HEK293 (cell line): Measurements from ENCODE around the gene KRTAP9-8.

Source experiments
- ZBTB11 ChIP-seq: fragments of 450-650 bp; formaldehyde crosslinking; conservative IDR thresholded peaks from 2 replicates; pipeline ENCODE4 v1.5.1; 2016; ENCODE audit warnings: low read depth, missing biosample characterization, missing genetic modification characterization
- ZNF24 ChIP-seq: fragments of 450-650 bp; formaldehyde crosslinking; IDR thresholded peaks from 2 replicates; pipeline ENCODE4 v1.5.1; 2016; ENCODE audit warnings: missing biosample characterization, missing genetic modification characterization
- TF ChIP-seq, protein P1 (sequence below): fragments of 450-650 bp; formaldehyde crosslinking; IDR thresholded peaks from 2 replicates; pipeline ENCODE4 v1.5.1; 2016; ENCODE audit warnings: missing biosample characterization, missing genetic modification characterization
- TF ChIP-seq, protein P2 (sequence below): sonication (generic); formaldehyde crosslinking; IDR thresholded peaks from 2 replicates; pipeline ENCODE4 v1.8.1; 2022; ENCODE audit warnings: mild to moderate bottlenecking, moderate library complexity, missing genetic modification reagents

DNA sequence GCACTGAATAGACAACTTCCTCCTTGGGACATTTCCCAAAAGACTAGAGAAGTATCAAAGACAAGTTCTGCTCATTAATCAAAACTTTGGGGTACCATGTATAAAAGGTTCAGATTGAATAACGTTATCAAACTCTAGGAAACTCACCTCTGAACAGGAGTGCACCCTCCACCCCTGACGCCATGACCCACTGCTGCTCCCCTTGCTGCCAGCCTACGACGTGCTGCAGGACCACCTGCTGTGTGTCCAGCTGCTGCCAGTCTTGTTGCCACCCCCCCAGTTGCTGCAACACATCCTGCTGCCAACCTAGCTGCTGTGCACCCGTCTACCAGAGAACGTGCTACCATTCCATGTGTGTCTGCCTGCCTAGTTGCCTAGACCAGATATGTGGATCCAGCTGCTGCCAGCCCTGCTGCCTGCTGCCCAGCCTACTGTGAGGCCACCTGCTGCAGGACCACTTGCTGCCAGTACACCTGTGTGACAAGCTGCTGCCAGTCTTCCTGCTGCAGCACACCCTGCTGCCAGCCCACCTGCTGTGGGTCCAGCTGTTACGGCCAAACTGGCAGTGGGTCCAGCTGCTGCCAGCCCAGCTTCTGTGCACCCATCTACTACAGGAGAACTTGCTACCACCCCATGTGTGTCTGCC is 25.2 kb upstream of the KRTAP9-8 start:
- TF ChIP-seq ZNF24 (tag by site-specific recombination): no peak
- TF ChIP-seq, protein P1, sequence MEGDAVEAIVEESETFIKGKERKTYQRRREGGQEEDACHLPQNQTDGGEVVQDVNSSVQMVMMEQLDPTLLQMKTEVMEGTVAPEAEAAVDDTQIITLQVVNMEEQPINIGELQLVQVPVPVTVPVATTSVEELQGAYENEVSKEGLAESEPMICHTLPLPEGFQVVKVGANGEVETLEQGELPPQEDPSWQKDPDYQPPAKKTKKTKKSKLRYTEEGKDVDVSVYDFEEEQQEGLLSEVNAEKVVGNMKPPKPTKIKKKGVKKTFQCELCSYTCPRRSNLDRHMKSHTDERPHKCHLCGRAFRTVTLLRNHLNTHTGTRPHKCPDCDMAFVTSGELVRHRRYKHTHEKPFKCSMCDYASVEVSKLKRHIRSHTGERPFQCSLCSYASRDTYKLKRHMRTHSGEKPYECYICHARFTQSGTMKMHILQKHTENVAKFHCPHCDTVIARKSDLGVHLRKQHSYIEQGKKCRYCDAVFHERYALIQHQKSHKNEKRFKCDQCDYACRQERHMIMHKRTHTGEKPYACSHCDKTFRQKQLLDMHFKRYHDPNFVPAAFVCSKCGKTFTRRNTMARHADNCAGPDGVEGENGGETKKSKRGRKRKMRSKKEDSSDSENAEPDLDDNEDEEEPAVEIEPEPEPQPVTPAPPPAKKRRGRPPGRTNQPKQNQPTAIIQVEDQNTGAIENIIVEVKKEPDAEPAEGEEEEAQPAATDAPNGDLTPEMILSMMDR (tag by site-specific recombination): no peak
- no peak for TF ChIP-seq ZBTB11
- TF ChIP-seq, protein P2, sequence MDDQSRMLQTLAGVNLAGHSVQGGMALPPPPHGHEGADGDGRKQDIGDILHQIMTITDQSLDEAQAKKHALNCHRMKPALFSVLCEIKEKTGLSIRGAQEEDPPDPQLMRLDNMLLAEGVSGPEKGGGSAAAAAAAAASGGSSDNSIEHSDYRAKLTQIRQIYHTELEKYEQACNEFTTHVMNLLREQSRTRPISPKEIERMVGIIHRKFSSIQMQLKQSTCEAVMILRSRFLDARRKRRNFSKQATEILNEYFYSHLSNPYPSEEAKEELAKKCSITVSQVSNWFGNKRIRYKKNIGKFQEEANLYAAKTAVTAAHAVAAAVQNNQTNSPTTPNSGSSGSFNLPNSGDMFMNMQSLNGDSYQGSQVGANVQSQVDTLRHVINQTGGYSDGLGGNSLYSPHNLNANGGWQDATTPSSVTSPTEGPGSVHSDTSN: no peak
